CD4-positive, alpha-beta T cell treated with Interleukin-10 for 1 hour (primary cell): ENCODE results near the gene MYZAP.
"Not testable (repeated sequence)": the region's sequence is repeated elsewhere in the genome, so short reads cannot be mapped to it uniquely, and the experiment has no call there.

Source experiments
- DNase-seq: peaks from one replicate; pipeline ENCODE4 v3.0.0-alpha.2; 2020

Gene MYZAP

DNA sequence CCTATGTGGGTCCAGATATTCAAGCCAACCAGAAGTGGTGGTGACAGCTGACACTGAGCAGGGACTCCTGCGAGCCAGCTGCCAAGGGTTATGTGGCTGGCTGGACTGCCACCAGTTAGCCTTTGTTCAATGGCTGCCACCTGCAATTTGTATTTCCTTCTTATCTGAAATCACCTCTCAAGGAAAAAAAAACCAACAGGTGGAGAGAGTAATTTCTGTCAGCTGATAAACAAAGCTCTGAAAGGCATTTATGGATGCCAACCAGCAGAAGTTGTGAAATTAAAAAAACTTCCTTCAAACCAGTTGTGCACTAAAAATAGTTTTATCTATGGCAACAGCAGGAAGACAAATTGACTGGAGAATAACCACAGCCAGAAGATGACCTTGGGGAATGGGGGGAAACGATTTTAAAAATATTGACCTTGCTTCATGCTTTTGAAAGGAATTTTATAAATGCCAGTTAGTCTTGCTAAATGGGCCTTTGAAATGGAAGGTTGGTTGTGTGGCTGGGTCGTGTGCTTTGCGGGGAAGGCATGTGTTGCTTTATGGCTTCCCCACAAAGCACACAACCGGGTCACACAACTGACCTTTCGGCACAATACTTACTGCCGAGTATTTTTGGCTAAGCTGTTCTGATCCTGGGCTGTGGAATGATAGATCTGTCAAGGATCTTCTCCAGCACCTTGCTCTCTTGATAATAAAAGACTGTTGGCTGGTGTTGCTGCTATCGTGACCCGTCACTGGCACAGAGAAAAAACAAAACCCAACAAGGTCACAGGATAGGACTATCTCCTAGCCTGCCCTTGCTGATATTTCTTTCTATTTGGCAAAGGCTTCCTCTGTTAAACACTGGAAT lies 3.5 kb downstream of the MYZAP start:
- no peak for DNase-seq

DNA sequence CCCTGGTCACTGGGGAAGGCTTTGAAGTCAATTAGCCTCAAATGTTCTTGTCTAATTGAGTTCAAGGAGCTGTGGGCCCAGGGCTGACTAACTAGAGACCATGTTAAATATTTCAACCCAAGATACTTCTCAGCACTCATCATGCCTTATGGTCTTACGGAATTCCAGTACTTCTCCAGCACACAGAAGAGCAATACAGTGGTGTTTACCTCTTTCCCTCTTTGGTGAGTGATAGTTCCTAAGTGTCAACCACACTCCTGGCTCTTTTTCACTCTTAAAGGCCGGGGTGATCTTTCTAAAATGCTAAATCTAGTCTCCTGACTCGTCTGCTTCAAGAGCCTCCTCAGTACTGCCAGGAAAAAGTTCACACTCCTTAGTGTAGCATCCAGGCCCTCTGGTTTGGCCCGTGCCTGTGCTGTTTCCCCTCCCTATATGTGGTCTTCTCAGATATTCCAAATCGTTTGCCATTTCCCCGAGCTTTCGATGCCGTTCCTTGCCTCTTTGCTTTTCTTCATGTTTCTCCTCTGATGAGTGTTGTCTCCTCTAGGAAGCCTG lies 4.7 kb downstream of the MYZAP start:
- no peak for DNase-seq

DNA sequence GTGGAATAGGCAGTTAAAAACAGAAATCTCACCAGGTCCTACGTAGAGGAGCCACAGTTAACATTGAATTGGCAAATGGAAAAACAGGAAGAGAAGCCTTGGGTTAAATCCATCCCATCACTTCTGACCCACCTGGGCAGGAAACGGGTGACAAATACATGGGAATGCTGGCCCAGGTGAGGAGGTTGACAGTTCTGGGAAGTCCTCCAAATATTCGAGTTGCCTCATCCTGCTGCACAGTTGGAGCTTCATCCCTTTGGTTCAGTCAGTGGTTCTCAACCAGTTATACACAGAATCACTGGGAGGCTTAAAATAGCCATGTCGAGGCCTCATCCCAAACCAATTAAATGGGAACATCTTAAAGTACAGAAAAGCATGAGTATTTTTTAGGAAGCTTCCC lies 5.3 kb downstream of the MYZAP start:
- no peak for DNase-seq

DNA sequence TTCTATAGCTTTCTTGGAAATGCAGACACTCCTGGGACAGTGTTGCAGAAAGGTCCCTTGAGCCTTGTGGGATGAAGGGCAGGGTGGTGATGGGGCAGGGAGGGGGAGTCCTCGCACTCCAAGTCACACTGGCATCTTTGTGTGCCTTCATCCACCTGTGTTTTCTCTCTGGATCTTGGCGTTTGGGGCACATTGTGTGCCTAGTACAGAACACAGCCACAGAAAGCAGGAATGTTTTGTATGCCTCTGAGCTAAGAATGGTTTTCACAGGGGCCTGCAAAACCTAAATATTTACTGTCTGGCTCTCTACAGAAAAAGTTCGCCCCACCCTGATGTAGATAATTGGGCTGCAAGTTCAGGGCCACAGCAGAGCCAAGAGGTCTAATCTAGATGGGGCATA lies 5.7 kb downstream of the MYZAP start:
- no peak for DNase-seq

DNA sequence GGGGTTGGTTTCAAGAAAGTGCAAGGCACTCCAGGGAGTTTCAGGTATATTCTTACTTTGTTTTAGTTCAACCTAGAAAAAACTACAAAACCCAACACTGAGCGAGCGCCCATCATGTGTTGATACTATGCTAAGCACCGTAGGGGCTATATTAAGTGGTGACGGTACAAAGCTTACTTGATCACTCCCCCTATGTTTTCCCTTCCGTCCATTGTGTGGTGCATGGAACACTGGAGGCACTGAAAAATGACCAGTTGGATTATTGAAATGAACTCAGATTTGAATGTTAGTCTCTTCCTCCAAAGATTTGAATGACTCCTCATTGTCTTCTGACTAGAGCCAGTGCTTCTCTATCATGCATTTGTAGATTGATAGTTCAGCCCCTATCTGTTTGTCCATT lies 6.6 kb downstream of the MYZAP start:
- no peak for DNase-seq

DNA sequence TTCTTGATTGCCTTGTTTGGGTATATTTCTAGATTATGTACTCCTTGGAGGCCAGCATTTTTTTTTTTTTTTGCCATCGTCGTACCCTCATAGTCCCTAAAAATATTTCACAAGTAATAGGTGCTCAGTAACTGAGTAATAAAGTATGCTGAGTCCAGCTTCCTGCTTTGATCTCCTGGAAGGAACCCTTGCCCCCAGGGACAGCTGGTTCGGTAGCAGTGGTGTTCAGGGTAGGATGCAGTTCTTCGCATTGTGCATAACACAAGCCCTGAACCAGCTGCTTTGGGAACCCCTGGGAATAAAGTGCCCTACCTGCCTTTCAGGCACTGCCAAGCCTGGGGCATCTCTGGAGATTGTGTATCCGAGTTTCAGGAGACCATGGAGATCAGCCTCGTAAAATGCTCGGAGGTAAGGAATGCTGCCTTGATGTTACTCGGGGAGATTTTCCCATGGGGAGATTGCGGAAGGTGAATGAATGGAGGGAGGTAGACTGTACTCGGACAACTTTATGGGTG lies 7.6 kb downstream of the MYZAP start:
- DNase-seq = no peak

DNA sequence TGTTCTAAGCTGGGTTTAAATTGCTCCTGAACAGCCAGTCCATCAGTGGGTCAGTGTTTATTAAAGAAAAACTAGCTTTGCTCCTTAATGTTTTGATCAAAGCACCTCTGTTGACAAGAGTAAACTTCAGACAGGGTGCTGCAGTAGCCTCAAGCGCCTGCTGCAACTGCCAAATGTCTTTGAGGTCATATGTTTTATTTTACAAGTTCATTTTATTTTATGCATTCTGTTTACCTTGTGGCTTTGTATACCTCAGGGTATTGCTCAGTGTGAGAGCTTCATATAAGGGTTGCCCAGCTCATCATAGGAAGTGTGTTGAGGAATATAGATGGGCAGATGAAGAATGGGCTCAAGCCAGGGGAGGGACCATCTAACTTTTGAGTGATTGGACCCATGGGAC lies 8.5 kb downstream of the MYZAP start:
- no peak for DNase-seq

DNA sequence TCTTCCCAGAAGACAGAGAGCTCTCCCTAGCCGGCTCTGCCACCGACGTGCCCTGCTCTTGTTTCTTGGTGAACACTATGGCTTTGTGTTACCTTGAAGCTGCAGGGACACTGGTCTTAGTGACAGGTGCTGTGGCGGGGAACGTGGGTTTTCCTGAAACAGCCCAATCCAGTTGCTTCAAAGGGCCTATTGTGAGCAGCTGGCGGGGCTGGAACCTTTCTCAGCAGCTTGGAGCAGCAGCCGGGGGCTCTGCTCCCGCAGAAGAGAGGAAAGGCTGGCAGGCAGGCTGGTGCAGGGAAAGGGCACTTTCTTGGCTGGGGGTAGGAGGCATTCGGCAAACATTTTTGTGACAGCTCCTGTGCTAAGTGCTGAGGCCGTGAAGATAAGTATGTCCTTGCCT lies 12.8 kb downstream of the MYZAP start:
- DNase-seq = no peak

DNA sequence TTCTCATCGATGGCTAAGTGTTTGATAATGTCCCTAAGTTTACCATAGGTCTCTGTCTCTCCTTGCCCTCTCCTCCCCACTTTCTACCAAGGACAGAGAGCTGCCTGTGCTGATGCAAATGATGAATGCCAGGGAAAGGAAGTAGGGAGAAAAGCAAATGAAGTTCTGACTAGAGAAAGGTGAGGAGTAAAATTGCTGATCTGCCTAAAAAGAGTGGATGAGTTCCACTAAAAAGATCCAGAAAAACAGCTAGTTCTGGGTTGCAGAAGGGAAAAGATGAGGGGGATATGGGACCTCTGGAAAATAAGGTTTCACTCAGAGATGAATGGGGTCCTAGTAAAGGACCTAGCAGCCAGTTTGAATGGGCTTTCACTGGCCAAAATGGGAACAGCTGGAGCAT lies 13.8 kb downstream of the MYZAP start:
- no peak for DNase-seq

DNA sequence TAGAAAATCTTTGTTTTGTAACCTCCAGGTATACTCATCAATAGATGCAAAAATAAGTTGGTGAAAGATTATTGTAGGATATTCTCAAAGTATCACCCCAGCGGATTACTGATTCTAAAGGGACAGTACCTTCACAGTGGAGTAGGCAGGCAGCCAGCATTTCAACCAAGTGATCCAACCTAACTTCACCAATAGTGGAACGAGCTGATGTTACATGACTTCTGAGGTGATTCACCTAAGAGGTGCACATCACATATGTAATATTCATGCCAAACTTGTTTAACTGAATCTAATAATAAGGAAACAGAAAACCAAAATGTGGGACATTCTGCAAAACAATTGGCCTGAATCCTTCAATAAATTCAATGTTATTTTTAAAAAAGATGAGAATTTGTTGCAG lies 14.3 kb downstream of the MYZAP start:
- DNase-seq = no peak

DNA sequence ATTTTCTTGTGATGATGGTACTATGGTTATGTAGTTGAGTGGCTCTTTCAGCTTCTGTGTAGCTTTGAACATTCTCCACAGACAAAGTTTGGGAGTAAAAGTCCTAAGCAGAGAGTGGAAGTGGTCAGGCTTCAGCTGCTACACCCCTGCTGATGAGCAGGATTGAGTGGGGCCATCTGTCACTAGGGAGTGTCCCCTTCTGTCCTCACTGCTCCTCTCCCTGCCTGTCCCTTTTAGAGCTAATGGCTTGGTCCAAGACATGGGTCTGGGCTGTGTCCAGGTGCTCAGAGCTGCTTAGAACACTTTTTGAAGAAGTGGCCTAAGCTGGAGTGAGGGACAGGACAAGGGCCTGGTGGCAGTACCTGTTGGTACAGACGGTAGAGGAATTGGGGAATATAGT lies 15.1 kb downstream of the MYZAP start:
- no peak for DNase-seq

DNA sequence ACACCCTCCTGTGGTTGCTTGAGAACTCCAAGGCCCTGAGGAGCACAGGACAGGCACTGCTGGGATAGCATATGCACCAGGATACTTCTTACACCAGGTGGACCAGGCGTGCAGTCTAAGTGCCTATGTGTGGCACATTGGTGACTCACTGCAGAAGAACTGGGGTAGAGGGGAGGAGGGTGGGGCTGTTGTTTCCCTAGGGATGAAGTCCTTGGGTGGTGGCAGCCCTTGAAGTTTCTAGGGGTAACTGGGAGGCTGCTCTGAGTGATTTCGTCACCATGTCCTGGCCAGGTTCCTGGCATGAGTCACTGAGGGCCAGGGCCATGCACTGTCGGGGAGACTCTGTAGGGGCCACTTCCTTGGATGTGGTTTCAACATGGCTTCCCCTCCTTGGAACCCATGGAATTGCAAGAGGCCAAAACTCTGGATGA lies 15.9 kb downstream of the MYZAP start:
- DNase-seq = no peak

DNA sequence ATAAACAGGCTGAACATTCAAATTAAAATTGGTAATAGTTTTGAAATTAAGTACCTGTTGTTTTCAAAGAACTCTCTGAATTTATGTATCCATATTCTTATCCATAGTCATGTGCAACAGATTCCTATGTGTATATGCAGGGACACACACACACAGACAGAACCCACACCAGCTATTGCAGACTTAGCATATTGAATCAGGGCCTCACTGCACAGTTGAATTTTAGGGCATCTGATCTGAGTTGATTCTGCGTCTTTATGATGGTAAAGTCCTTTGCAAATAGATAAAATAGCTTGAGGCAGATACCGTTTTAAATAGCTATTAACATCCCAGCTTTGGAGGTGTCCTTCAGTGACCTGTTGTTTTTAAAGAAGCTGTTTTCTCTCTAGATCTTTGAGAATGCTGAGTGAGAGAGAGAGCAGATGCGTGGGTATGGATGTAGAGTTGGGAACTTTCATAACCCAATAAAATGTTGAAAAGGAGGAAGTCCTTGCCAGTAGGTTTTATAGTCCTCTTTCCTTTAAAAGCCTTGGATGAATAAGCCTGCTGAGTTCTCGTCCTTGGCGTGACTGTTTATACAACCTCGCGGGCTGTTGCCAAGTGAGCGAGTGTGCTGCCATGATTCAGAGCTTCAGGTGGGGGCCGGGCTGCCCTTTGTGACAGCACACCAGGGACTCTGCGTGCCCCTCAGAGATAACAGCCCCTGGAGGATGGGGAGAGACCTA lies 18.3 kb downstream of the MYZAP start:
- DNase-seq = no peak

DNA sequence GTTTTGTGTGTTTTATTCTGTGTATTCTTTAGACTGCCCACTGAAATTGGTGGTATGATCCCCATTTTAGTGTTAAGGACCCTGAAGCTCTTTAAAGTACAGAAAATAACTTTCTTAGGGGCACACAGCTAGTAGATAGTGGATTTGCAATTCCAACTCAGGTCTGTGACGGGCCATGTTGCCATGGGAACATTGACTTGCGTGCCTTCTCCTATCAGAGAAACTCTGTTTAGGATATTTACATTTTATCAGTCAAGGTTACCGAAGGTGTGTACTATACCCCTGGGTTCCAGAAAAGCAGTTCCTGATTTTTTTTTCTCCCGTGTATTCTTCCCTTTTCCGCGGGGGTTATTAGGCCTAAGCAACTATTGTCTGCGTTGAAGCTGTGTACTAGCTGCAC lies 19.4 kb downstream of the MYZAP start:
- DNase-seq = no peak

DNA sequence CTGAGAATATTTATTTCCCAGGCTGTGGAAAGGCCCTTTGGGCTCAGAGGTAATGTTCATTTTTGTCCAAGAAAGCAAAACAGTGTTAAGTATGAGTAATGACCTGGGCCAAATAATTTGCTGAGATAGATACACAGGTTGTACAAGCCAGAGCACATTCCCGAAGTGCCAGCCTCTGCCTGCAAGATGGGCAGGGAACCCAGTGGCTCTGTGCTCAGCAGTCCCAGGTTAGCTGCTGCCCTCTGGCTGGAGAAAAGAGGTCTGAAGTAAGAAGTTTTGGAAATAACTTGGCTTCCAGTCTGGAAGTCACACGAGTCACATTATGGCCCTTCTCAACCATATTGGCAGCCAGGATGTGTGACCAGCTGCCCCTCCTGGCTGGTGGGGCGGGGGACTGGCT lies 20.2 kb downstream of the MYZAP start:
- no peak for DNase-seq

DNA sequence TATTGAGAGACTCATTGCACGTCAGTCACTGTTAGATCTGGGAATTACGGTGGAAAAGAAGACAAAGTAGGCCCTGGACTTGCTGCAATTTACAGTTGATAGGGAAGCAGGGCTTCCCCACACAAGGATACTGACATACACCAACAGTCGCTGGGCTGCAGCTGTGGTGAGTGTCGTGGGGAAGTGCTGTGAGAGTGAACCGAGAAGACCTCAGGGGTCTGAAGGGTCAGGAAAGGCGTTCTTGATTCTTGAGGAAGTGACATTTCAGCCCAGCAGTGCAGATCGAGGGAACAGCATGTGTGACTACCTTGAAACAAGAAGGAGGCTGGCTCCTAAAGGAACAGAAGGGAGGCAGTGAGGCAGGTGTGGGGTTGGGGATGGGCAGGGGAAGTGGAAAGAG lies 22.5 kb downstream of the MYZAP start:
- DNase-seq = no peak

DNA sequence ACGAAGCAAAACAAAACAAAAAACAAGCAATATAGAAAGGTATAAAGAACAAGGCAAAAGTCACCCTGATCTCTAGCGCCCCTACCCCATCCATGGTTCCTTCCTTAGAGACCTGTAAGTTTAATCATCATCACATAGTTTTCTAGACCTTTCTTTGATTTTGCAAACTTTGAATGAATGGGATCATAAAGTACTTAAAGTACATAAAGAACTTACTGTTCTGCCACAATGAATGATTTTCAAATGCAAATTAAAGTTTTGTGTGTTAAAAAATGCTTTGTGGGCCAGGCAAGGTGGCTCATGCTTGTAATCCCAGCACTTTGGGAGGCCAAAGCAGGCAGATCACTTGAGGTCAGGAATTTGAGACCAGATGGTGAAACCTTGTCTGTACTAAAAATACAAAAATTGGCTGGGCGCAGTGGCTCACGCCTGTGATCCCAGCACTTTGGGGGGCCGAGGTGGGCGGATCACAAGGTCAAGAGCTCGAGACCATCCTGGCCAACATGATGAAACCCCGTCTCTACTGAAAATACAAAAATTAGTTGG lies 24.3 kb downstream of the MYZAP start:
- not testable (repeated sequence) for DNase-seq

DNA sequence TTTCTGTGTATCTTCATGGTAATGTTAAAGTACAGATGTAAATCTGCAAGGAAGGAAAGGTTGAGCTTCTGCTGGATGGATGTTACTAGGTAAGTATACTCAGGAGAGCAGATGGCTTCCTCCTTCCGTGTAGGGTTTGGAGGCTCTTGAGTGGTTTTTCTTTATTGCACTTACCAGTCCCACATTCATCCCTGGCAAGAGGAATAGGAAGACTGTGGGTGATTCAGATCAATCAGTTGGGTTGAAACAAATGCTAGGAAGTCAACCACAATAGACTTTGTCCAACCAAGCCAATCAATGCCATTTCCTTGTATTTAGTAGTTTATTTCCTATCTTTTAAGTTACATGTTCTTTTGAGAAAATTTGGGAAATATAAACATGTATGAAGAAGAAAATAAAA lies 26.6 kb downstream of the MYZAP start:
- DNase-seq = no peak

DNA sequence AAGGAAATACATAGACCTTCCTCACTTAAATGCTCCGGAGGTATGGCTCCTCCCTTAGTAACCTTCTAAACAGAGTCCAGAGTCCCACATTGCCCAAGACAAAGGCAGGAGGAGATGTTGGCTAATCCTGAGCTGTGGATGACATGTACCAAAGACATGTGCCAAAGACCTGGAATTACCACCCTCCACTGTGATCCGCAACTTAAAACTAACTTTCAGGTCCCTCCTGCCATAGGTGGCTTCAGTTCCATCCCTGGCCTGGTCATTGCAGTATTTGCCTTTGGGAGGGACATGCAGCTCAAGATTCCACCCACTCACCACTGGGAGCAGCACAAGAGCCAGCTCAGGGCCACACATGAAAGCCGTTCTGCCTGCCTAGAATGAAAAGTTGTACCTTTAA lies 28.0 kb downstream of the MYZAP start:
- DNase-seq = no peak

DNA sequence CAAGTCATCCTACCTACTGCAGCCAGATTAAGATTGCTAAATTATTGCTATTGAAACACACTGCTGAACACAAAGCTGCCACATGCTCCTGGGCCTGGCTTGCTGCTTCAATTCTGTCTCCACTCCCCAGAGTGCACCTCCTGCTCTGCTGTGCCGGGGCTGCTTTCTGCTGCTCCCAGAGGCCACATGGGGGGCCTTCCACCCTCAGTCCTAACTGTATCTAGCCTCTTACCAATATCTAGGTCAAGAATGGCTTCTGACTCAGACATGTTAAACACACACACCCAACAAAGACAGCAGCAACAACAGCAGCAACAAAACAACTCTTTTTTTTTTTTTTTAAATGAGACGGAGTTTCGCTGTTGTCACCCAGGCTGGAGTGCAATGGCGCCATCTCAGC lies 33.0 kb downstream of the MYZAP start:
- no peak for DNase-seq

DNA sequence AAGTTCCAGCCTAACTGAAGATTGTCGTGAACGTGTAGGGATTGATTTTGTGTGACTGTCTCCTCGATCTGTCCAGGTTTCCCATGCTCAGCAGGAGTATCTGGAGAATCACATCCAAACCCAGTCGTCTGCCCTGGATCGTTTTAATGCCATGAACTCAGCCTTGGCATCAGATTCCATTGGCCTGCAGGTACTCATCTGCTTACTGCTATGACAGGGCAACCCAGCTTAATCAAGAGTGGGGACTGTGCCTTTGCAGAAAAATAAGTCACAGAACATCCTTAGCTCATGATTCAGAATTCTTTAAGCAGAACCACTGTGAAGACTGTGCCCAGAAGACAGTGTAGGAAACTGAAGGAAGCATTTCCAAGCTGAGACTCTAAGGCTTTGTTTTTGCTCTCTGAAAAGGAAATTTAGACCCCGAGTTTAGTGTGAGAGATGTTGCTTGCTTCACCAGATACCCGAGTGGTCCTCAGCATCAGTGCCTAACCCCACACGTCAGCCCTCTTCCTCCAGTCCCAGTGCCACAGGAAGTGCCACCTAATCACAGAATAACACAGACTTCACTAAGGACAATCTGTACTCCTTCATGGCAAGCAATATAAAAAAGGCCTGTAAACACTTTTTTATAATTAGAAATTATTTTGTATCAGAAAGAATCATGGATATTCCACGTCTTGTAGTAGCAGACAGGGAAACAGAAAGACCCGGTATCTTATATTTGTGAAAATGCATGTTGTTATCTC lies 34.2 kb downstream of the MYZAP start:
- DNase-seq = no peak

DNA sequence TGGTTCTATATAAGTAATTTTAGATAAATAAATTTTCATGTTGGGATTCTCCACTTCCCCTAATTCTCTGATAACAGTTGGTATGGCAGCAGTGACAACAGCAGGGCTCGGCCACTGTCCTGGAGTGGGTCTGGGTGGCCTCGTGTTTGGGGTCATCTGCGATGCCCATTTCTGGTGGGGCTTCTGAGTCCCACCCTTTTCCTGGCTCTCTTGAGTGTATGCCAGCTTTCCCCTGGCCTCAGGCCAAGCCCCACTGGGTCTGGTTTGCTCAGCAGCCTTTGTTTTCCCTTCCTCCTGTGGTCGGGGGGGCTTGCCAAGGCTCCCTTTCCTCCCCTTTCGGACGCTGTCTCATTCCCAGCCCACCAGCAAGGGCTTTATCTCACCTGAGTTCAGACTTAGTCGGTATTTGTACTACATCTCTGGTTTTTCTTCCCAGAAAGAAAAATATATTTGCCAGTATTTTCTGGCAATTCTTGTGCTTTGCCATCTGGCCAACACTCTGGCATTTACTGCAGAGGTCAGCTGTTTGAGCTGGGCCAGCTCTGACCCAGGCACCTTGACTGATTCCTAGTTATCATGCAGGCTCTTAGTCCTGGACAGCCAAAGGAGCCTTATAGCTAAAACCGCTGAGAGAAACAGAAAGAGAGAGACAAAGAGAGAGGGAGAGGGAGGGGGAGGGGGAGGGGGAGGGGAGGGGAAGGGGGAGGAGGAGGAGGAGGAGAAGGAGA lies 35.2 kb downstream of the MYZAP start:
- DNase-seq = no peak
